ENCODE results near the gene TIMM8A.

TIMM8A gene, protein sequence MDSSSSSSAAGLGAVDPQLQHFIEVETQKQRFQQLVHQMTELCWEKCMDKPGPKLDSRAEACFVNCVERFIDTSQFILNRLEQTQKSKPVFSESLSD

DNA sequence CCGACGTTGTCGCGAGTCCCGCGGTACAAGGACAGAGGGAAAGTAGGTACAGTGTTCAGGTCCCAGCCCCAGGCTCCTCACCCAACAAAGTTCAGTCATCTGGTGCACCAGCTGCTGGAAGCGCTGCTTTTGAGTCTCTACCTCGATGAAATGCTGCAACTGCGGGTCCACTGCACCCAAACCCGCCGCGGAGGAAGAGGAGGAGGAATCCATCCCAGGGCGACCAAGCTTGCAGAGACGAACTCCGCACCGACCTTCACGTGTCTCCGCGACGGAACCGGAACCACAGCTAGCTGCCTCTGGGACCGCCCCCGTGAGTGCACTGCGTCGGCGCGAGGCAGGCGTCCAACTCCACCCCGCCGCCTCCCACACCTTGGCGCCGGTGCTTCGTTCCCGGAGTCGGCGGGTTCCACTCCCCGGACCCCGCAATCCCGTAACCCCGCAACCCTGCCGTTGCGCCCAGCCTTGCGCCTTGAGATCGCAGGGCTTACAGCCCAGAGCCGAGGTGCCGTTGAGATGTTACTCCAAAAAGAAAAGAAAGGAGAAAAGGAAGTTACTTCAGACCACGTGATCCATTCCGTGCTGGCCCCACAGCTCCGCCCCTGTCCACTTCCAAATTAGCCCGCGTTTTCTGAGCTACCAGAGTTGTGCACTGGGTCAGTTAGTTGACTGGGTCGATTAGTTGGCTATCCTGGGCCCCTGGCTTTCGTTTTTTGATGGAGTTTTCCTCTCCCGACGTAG lies at the start of gene TIMM8A:
Gene TIMM8A, minus strand, starts transcription at position 291 of the 741 bp plus-strand sequence. Its CDS starts 78 bp downstream, at position 213.
- peak; percentile 68 for DNase-seq (ENCODE audit: low read depth)

DNA sequence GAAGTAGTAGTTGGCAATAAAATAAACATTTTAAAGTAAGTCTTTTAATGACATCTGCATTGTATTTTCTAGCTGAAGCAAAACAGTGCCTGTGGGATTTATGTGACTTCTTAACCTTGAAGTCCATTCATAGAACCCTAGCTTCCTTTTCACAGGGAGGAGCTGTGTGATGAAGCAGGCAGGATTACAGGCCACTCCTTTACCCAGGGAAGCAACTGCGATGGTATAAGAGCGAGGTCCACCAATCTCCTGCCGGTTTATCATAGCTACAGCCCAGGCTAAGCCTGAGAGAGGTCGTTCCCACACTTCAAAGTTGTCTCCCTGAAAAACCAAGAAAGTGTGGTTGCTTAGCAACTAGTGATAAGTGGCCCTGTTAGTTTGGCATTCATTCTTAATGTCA lies 49.2 kb upstream of the TIMM8A start:
- no peak for DNase-seq (ENCODE audit: low read depth)

DNA sequence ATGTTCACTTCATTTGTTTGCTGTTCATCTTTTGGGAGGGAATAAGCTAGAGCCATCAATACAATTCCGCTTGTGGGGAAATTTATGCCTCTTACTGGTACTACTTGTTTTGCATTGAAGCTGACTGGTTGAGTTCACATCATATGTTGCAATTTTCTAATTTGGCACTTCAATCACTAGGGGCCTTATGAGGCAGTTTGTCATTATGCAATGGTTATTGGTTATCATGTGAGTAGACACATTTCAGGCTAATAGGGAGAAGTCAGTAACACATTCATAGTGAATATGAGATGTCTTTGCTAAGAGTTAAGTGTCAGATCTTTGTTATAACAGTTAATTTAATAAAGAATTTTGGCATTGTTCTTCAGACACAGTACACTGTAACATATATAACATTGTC lies 47.2 kb upstream of the TIMM8A start:
- no peak for DNase-seq (ENCODE audit: low read depth)

DNA sequence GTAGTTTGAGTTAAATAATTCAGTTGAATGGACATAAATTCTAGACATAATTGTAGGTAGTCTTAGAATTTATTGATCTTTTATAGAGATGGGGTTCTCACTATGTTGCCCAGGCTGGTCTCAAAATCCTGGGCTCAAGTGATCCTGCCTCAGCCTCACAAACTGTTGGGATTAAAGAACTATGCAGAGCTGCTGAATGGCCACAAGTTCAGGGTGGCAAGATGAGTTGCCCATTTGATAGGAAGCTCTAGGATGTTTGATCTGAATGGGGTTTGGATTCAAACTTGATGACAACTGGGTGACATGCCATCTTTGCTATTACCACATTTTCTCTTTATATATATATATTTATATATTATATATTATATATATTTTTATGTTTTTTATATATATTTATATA lies 45.8 kb upstream of the TIMM8A start:
- DNase-seq (ENCODE audit: low read depth): no peak

DNA sequence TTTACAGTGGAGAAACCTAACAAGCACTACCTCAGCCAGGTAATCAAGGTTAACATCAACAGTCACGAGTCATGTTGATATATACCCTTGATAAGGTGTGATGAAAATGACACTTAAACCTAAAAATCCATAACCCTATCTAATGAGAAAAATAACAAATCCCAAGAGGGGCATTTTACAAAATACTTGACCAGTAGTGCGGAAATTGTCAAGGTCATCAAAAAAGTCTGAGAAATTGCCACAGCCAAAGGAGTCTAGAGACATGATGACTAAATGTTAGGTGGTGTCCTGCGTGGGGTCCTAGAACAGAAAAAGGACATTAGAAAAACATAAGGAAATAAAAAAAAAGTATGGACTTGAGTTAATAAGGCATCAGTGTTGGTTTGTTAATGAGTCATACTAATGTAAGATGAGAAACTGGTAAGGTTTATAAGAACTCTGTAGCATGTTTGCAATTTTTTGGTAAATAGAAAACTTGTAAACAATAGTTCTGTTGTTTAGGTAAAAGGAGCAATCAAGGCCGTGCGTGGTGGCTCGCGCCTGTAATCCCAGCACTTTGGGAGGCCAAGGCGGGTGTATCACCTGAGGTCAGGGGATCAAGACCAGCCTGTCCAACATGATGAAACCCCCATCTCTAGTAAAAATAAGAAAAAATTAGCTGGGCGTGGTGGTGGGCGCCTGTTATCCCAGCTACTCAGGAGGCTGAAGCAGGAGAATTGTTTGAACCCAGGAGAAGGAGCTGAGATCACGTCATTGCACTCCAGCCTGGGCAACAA lies 45.2 kb upstream of the TIMM8A start:
- no peak for DNase-seq (ENCODE audit: low read depth)

DNA sequence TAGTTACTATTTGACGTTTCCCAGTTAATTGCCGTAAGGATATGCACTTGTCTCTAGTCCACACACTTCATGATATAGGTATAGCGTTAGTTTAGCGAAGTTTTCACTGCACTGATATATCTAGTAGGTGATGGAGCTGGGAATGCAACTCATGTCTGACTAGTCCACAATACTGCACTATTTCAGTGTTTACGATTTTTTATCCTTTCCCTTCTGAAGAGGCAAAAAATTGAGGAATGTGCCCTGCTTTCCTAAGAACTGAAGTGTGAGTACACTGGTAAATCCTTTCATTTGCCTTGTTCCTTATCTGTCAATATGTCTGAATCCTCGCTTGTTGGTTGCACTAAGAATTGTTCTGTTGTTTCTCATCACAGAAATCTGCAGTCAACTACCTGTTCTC lies 43.3 kb upstream of the TIMM8A start:
- no peak for DNase-seq (ENCODE audit: low read depth)

DNA sequence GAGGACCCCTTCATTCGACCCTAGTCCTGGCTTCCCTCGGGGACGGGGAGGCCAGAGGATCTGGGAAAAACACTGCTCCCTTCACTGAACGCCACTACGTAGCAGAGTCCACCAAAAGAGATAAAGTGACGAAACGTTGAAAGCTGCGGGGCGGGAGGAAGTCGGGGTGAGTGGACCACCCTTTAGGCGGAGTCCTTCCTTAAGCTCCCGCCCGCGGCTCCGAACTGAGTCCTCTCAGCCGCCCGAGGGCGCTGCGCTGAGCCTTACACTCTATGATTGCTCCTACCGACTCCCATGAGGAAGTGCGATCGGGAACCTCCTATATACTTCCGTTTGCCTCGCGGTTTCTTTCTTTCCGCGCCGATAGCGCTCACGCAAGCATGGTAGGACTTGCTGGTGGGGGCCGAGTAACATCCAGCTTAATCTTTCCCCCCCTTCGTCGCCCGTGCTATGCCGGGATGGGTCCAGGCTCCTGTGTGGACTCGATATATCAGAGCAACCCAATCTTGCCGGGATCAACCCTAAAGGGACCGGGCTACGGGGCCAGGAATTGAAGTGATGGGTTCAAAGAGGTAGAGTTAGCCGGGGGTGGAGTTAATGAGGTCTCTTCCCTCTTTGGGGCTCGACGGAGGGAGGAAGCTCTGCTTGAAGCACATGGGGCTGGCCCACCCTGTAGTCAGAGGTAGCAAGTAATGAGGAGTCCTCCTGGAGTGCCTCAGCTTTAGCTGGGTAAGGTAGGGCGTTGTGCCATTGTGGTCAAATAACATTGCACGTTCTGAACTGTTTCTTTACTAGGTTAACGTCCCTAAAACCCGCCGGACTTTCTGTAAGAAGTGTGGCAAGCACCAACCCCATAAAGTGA lies 42.4 kb upstream of the TIMM8A start, which contains the start of gene RPL36A:
Gene RPL36A, plus strand, starts transcription at position 348 of the 862 bp plus-strand sequence. Its CDS starts 33 bp downstream, at position 381.
- peak; percentile 71 for DNase-seq (ENCODE audit: low read depth)

DNA sequence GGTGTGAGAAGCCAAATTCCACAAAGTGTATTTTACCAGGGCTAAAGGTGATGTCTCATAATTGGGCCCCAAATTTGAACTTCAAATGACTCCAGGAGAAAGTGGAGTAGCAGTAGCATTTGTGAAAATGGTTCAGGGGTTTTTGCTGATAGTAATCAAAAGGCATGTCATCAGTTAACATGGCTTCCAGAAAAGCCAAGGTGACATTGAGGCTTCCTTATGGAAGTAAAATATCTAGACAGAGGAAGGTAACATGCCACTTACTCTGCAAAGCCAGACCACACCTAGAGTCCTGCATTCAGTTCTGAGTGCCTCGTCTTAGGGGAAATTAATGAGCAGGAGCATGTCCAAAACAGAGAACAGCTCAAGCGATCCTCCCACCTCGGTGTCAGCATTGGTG lies 40.1 kb upstream of the TIMM8A start:
- no peak for DNase-seq (ENCODE audit: low read depth)

DNA sequence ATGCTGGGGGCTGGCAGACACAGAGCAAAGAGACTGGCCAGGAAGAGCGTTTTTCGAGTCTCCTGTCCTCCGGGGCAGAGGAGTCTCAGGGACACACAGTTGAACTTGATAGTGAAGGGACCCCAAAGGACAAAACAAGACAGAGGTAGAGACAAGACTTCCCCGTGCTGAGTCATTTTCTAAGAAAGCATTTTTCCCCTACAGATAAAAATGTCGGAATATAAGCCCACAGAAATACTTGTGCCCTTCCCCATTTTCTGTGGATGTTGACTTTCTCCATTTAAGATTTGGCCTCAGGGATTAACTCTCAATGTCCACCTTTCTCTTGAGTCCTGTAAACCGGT lies 38.0 kb upstream of the TIMM8A start:
- DNase-seq (ENCODE audit: low read depth): no peak

DNA sequence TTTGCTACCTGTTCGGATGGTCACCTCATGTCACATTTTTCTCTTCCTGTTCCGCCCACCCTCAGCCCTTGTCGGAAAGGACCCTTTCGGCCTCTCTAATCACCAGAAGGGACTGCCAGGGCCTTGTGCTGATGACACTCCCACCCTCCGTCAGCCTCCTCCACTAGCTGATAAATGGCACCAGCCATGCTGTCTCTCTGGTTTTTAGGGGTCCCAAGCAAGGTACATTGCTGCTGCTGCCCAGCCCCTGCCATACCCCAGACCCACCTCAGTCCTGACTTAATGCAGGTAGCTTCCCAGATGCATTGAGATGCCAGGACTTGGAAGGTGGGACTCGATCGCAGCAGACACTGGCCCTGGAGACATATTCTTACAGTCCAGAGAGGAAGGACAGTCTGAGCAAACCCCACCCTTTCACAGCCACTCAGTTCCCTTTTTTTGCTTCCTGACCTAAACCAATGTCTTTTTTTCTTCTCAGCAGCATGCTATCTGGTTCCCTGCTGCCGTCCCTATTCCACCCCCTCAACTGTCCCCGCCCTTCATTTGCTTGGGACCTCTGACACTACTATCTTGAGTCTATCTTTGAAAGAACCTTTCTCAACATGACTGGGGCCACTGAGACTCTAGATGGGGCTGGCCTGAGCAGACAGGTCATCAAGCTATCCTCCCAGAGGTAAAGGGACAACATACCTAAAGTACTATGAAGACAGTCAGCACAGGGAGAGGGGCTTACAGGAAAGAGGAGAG lies 37.4 kb upstream of the TIMM8A start, which contains the start of gene BTK:
Gene BTK, minus strand, starts transcription at position 397 of the 747 bp plus-strand sequence. CDS start 10,907 bp downstream, outside the sequence.
- no peak for DNase-seq (ENCODE audit: low read depth)

DNA sequence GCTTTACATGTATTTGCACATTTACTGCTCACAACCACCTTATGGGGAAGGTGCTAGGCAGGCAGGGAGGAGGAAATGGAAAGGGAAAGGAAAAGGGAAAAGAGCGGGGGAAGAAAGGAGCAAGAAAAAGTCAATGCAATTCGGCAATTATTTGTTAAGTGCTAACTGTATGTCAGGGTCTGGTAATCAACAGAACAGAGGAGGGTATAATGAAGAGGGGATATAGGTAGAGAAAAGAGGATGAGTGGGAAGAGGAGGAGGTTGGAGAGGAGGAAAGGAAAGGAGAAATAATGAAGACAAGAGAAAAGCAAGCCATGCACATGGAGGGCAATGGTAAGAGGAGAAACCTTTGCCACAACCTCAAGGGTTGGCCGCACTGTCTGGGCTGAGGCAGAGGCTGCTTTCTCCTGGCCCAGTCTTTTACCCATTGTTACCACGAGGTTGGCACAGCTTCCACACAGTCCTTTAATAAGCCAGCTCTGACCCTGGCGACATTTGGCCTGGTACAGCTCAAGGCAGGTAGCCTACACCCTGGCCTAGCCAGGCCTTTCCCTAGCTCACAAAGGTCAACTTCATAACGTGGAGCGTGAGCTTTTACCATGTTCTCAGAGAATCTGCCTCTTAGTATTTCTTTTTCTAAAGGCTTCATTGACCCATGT lies 36.6 kb upstream of the TIMM8A start:
- no peak for DNase-seq (ENCODE audit: low read depth)

DNA sequence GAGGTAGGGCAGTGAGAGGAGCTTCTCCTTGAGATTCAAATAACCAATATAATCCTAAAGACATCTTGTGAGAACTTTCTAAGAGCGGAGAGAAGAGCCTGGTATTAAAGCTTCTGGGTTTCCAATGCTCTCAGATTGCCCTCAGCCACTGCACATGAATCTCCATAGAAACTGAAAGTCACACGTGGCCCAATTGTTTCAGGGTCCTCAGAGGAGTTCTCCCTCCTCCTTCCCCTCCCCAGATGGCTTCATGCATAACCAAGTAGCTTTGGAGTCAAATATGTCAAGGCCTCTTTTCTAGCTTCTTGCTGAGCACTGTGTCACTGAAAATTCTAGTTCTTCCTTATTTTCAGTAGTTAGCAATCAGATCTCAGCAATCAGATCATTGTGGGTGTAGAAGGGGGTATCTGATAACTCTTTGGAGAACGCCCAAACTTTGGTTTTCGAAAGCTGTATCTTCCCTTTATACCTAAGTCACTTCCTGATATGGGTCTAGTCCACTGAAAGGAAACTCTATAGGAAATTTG lies 35.2 kb upstream of the TIMM8A start:
- DNase-seq (ENCODE audit: low read depth): no peak

DNA sequence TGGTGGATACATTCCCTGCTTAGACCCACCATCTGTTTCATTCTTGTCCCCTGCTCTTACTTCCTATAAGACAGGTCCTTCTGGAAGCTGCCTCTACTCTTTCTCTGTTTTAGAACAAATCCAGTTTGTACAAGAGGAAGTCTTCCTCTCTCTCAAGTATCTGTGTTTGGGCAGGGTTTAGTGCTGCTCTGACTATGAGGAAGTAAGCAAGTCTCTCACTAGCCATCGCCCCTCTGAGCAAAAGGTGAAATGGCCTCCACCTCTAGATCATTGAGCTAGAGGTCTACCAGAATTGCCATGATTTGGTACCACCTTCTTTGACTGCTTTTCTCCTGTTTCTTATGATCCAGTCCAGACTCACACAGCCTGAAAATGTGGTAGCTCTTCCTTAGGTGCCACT lies 29.0 kb upstream of the TIMM8A start:
- no peak for DNase-seq (ENCODE audit: low read depth)

DNA sequence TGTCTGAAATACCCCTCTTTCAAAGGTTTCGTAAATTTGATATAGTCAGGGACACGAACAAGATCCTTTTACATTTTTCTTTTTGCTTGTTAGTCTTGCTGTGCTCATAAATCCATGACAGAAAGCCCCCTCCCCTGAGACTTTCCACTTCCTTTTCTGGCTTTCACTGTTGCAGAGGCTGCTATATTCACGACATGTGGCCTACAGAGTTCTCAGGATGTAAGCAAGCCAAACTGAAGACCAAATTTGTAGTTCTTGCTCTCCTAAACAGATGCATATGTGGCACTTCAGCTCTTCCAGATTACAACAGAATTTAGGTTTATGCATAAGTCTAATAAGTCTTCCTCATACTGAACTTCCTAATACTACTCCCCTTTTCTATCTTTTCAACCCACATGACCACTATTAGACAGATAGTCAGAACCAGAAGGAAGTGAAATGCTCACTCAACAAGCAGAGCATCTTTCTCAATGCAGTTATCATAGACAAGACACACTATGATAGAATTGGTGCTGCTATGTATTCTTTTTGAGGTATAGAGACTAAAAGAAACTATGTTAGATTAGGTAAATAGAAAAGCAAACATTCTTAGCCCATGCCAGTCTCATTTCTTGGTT lies 22.5 kb upstream of the TIMM8A start:
- no peak for DNase-seq (ENCODE audit: low read depth)

DNA sequence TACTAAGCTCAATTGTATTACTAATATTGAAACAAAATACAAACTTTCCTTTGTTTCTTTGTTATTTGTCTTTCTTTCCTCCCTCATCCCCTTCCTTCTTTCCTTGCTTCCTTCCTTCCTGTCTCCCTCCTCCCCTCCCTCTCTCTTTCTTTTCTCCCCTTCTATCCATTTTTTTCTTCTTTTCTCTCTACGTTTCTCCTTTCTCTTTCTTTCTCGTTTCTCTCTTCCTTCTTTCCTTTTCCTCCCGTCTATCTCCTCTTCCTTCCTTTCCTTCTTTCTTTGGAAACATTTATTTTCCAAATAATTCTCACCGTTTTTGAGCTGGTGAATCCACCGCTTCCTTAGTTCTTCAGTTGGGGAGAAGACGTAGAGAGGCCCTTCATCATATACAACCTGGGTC lies 21.1 kb upstream of the TIMM8A start:
- no peak for DNase-seq (ENCODE audit: low read depth)

DNA sequence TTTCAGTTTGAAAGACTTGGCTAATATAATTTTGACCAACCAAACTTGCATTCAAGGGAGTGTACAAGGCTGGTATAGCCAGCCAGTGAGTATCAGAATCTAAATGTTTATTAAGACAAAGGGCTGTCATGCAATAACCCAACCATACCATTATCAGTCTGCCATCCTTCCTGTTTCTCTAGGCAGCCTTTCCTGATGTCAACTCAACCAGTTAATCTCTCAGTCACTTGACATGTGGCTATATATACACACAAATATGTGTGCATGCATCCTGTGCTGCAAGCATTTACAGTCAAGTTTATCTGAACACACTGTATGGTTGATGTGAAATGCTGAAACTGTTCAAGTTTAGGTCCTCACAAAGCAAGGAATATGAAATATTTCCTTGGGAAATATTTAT lies 20.3 kb upstream of the TIMM8A start:
- DNase-seq (ENCODE audit: low read depth): no peak

DNA sequence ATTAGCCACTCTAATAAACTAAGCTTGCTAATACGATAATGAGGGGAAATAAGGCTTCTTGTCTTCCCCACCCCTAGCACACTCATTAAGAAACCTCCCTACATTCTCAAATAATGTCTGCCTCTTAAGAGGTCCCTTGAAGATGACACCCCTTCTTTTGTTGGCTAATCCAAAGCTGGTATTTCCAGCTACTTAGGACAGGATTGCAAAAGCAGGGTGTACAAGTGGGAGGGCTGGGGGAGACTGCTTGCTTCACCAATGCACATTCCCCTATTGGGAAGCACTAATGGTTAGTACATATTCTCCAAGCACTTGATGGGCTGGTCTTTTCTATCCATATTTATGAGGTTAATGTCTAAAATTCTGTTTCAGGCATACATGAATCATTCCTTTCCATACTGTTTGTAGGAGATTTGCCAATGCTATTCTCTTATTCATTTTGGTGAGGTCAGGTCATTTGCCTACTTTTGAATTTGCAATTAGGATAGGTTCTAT lies 16.8 kb upstream of the TIMM8A start:
- no peak for DNase-seq (ENCODE audit: low read depth)

DNA sequence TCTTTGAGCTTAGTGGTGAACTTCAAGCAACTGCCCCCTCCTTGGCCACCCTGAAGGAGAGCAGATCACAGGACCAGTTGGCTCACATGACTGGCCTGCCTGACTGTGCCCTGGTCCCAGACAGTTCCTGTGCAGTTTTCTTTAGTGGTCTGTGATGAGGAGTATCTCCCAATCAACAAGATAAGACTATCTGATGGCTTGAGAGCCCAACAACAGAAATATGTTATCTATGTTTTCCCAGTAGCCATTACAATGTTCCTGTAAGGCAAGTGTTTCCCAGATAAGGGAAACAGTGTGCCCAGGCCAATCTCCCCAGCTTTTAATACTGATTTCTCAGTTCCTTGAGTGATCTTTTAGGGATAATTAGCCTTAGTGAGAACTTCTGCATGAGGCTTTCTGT lies 14.2 kb upstream of the TIMM8A start:
- no peak for DNase-seq (ENCODE audit: low read depth)

DNA sequence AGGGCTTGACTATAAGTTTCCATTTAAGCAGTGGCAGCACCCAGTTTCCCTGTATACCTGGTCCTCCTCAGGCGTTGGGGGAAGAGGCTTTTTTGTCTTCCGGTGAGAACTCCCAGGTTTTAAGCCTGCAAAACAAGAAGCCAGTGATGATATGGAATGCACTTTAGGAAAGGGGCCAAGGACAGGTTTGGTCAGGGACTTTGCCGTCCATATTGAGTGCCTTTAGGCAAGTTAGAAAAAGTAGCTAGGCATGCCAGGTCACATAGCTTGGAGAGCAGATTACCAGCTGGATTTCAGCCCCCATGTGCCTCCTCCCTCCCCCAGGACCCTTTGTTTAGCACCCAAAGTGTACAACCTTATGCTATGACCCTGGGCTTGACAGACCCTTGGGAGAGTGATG lies 13.6 kb upstream of the TIMM8A start:
- no peak for DNase-seq (ENCODE audit: low read depth)

DNA sequence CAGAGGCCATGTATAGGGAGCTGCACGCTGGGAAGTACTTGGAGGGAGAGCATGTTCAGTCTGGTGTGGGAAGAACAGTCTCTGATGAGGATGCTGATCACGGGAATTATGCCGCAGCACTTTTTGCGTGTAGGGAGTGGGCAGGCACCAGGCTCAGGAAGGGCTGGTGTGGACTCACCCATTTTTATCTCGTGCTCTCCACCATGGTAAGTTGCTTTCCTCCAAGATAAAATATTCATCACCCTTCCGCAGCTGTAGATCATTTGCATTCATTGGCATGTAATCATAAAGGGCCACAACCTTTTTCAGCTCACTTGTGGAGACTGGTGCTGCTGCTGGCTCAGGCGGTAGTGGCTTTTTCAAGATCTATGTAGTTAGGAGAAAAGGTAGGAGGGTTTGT lies 11.8 kb upstream of the TIMM8A start:
- DNase-seq (ENCODE audit: low read depth): no peak

Measured in stimulated activated CD8-positive, alpha-beta memory T cell treated with anti-CD3 and anti-CD28 coated beads, Interleukin-4, amount 100 ng/mL, for 24 hours (primary cell).